Urothelium cell line (cell line): ENCODE data around the gene TMEM164.

Experiments
- DNase-seq: peaks from one replicate; pipeline ENCODE4 v3.0.0; 2011; ENCODE audit warnings: low spot score, mixed read lengths
- FAIRE-seq: peaks from 2 replicates; lab custom pipeline; 2011; peaks lifted over from hg19 to GRCh38; lab: Jason Lieb, UNC

TMEM164 gene

GRCh38 chrX:110003167-110004156 is 548 bp downstream of the TMEM164 start:
- DNase-seq (peak; percentile 4), FAIRE-seq (no peak)

- DNase-seq (no peak), FAIRE-seq (no peak)
Observed at GRCh38 chrX:110004215-110004614, 1.3 kb downstream of the TMEM164 start.

DNA sequence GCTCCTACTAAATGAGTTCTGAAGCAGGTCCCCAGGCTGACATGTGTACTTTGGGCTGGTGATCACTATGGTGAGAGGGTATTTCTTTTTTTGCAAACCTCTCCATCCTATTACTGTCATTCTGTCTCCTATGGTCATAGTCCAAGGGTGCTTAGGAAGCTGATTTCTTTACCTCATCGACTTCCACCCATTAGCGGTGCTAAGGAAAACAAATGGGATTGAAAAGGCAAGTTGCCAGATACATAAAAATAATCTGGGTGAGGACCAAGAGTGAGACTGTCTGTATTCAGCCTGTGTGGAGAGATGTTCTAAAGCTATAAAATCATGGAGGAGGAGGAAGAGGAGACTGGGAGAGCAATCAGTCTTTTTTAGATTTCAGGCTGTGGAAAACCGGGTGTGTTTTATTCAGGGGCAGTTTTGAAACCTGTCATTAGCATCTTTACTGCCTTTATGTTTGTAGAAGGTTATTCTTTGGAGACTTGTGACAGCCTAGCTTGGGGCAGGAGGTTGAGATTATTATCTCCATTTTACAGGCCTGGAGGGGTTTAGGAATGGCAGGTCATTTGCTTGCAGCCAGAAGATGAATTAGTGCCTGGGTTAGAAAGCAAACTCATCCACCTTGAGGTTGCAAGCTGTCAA is 1.9 kb downstream of the TMEM164 start:
- FAIRE-seq: no peak
- DNase-seq: no peak

DNA sequence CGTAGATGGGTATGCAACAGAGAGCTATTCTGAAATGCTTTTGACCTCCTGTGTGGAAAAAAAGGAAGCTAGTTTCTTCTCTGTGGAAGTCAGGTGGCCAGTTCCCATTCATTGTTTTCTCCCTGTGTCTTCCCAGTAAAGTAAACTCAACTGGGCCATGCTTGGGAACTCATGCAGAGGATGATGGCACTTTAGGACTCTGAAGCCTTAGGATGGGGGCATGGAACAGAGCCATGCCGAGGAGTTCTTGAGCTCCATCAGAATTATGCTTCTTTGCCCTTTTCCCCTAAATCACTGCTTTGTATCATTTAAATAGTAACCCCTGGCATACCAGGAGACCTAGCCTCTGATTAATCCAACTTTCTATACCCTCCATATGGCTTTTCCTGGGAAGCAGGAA is 3.2 kb downstream of the TMEM164 start:
- no peak for DNase-seq
- FAIRE-seq: no peak

DNA sequence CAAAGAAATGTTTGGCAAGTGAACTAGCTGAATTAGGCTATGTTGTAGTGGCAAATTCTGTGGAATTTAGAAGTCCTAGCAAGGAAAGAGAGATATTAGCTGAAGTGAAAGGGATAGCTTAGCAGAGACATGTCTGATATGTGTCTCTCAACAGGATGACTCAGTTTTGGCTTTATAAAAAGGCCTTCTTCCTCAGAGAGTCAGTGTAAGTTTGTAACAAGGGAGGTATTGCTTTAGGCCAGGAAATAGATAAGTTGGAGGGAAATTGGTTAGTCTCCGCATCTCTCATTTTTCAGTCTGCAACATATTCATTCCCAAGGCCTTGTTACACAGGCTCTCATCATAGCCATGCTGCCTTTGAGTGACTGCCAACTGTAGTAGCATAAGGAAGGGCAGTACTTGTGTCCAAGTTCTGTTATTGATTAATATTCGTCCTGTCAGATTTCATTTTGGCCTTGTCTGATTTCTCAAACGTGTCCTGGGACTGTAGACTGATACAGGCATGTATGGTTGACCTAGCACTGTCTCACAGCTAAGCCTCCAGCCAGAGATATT is 4.0 kb downstream of the TMEM164 start:
- DNase-seq: no peak
- FAIRE-seq: no peak

- no peak for FAIRE-seq
- no peak for DNase-seq
Observed at GRCh38 chrX:110008011-110008635, 5.2 kb downstream of the TMEM164 start.

GRCh38 chrX:110012818-110013485 is 10.0 kb downstream of the TMEM164 start:
- DNase-seq (no peak), FAIRE-seq (no peak)

DNA sequence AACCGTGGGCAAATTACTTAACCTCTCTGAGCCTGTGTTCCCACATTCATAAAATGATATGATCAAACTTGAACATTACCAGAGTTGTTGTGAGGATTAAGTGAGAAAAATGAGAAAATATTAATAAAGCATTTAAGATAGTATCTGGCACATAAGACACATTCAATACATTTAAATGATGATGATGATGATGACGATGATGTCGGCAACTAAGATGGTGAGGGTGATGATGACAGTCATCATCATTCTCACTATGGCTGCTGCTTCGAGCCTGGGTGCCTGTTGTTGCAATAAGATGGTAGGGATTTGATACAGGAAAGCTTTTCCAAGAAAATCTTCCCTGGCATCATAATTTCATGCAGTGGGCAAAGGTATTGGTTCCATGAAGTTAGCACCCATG is 11.1 kb downstream of the TMEM164 start:
- FAIRE-seq (no peak), DNase-seq (no peak)

DNA sequence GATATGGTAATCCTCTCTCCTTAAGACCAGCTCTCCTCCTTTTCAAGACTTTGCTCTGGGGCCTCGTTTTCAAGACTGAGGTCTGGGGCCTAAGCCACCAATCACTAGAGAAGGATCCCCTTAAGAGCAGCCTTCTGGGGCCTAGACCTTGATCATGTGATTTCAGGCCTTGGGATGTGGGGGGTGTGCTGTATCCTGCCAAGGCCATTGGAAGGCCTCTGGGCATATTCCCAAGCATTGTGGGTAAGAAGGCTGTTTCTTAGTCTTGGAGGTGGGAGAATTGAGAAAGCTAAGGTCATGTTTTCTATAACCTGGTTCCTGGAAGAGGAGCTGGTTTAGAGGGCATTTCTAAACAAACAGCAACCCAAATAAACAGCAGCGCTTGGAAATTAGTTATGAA is 12.1 kb downstream of the TMEM164 start:
- FAIRE-seq (no peak), DNase-seq (no peak)

DNA sequence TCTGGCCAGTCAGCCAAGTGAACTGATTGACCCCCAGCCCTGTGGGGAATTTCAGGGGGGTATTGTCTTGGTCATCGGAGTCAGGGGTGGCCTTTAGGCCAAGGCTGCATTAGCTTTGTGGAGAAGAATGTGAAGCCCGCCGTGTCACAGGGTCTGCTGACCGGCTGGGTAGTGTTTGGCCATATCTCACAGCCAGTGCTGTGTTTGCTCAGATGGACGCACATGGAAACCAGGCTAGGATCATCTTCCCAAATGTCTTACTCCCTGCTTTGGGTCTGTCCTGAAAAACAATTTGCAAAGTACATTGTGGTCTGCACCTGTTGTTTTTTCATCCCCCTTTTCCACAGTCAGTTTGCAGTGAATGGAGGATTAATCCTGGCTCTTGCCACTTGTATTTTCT is 13.0 kb downstream of the TMEM164 start:
- FAIRE-seq (no peak), DNase-seq (no peak)

DNA sequence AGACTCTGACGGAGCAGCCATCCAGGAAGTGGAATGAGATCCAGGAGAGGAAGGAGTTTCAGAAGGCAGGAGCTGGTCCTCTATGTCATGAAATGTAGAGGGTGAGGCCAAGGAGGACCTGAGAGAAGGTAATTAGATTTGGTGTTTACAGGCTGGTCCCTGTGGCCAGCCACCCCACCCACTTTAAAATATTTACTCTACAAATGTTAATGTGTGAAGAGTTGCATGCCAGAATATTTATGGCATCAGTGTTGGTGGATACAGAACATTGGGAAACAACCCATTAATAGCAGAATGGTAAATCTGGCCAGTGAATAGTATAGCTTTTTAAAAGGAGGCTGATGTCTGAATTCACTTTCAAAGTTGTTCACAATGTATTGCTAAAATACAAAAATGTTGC is 17.6 kb downstream of the TMEM164 start:
- DNase-seq (no peak), FAIRE-seq (no peak)

GRCh38 chrX:110021258-110022022 is 18.5 kb downstream of the TMEM164 start:
- FAIRE-seq (no peak), DNase-seq (no peak)

- no peak for FAIRE-seq
Observed at GRCh38 chrX:110022599-110023448, 19.9 kb downstream of the TMEM164 start.

GRCh38 chrX:110025395-110025794 is 22.5 kb downstream of the TMEM164 start:
- no peak for DNase-seq

More at GRCh38 chrX:110022599-110023448, 19.9 kb downstream of the TMEM164 start:
- no peak for DNase-seq

DNA sequence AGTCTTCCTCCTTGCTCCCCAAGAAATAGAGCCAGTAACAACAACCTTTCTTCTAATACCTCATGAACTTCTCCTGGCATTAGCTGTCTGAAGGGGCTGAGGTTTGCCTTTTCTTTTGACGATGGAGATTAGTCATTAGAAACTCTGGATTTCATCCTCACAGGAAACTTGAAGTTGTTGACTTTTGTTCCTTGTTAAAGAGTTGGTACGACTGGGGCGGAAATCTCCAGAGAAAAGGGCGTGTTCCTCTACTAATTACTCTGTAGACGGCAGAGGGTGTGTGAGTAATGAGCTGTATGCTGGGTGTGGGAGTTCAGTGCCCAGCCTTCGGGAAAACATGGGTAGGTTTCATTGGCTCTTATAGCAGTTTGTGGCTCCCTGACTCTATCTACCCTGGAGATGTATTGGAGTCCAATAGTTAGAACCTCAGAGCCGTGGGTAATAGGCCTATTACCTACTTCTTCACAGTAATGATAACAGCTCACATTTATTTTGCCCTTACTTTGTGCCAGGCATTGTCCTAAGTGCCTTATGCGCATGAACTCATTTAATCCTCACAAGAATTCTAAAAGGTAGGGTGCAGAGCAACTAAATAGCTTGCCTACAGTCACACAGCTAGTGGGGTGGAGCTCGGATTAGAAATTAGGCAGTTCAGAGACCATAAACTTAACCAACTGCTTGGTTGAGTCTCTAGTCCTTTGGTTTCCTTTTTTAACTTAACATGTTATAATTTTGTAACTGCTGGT is 23.4 kb downstream of the TMEM164 start:
- DNase-seq (no peak), FAIRE-seq (no peak)

More at GRCh38 chrX:110025395-110025794, 22.5 kb downstream of the TMEM164 start:
- no peak for FAIRE-seq

DNA sequence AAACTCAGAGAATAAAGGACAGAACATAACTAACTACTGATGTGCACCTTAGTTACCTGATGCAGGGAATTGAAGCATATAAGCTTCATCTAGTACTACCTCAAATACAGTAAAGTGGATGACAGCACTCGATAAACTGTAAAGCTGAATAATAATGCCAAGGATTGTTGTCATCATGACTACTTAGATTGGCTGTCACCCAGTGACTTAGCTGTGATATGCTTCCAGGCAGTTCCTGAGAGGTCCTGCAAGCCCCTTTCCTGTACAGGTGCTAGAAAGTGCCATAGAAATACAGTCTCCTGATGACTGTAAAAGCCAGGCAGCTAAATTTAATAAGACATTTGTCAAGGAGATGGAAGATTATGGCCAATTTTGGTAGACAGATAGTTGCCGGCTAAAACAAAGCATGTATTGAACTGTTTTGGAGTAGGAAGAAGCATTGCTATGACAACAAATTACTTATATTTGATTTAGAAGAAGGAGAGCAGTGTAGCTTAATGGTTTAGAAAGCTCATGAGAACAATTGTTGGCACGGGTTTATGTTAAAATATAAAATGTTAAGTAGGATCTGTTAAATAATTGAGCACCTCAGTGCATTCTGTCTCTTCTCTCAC is 29.7 kb downstream of the TMEM164 start:
- DNase-seq: no peak
- FAIRE-seq: no peak

DNA sequence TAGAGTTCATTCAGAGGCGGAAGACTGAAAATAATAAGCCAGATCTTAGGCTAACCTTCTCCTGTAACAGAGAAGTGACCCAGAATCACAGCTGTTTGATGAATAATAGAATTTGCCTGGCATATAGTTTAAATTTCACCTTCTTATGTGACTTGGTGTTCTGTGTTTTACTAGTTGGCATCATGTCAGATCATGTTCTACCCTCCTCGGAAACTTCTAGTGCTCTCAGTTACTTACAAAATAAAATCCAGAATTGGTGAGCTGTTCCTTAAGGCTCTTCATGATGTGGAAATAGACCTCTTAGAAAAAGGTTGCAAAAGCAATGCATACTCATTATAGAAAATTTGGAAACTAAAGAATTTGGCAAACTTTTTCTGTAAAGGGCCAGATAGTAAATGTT is 31.1 kb downstream of the TMEM164 start:
- FAIRE-seq (no peak), DNase-seq (no peak)
